ENCODE data around the gene TNFSF8.

- no peak for TF ChIP-seq CTCF (IDR thresholded peaks at IDR 0.05)
- no peak for TF ChIP-seq POLR2A (IDR thresholded peaks at IDR 0.05)
These were observed 36.2 kb downstream of the TNFSF8 start for GRCh38 chr9:114894206-114894605.

Measured in heart left ventricle (tissue), 13 donors.